Neuronal stem cell (in vitro differentiated cells): ENCODE results near the gene RECQL.

ENCODE experiments used
- DNase-seq: peaks from one replicate; pipeline ENCODE4 v3.0.0-alpha.2; 2013; ENCODE audit warnings: low spot score
- H2AFZ ChIP-seq: one replicate; pipeline ENCODE4 v1.6.1; 2013; ENCODE audit warnings: mild to moderate bottlenecking, low read length, inconsistent platforms
- H2AK5ac ChIP-seq: 2 replicates; pipeline ENCODE4 v1.6.1; 2013; ENCODE audit warnings: low read depth, mild to moderate bottlenecking, inconsistent platforms, low read length, moderate library complexity, mixed read lengths
- H2BK120ac ChIP-seq: 2 replicates; pipeline ENCODE4 v1.6.1; 2013; ENCODE audit warnings: low read depth, mild to moderate bottlenecking, inconsistent platforms, low read length, moderate library complexity, mixed read lengths
- H2BK12ac ChIP-seq: one replicate; pipeline ENCODE4 v1.6.1; 2013; ENCODE audit warnings: low read length, inconsistent platforms
- H2BK15ac ChIP-seq: 2 replicates; pipeline ENCODE4 v1.6.1; 2013; ENCODE audit warnings: mild to moderate bottlenecking, low read length, inconsistent platforms, mixed read lengths
- H2BK5ac ChIP-seq: one replicate; pipeline ENCODE4 v1.6.1; 2013; ENCODE audit warnings: inconsistent platforms, mild to moderate bottlenecking, low read length, moderate library complexity
- H3K14ac ChIP-seq: one replicate; pipeline ENCODE4 v1.6.1; 2013; ENCODE audit warnings: low read length, inconsistent platforms
- H3K18ac ChIP-seq: 2 replicates; pipeline ENCODE4 v1.6.1; 2013; ENCODE audit warnings: low read length, inconsistent platforms
- H3K23ac ChIP-seq: 2 replicates; pipeline ENCODE4 v1.6.1; 2013; ENCODE audit warnings: low read depth, mild to moderate bottlenecking, mixed read lengths, low read length, inconsistent platforms; ENCODE audit not compliant: poor library complexity
- H3K27ac ChIP-seq: replicated peaks from 3 replicates; pipeline ENCODE4 v1.5.1; 2013; ENCODE audit warnings: low read length, inconsistent platforms
- H3K27me3 ChIP-seq, 3 experiments: 2 replicates each; pipeline ENCODE4 v1.6.1; 2013; ENCODE audit warnings: low read length in 3 of 3, mild to moderate bottlenecking in 2 of 3, inconsistent platforms in 1 of 3, low read depth in 1 of 3, mixed read lengths in 1 of 3, moderate library complexity in 1 of 3; ENCODE audit not compliant: control insufficient read depth in 3 of 3, insufficient read depth in 3 of 3
- H3K36me3 ChIP-seq, 2 donors: replicated peaks in 1 of 2; 2 replicates each; pipeline ENCODE4 v1.6.1; 2013; ENCODE audit warnings: low read length in 2 of 2; ENCODE audit not compliant: control insufficient read depth in 2 of 2, insufficient read depth in 2 of 2
- H3K4ac ChIP-seq: 2 replicates; pipeline ENCODE4 v1.6.1; 2013; ENCODE audit warnings: inconsistent platforms, mild to moderate bottlenecking, low read length, moderate library complexity
- H3K4me1 ChIP-seq, 2 donors: 1 replicate in 1 of 2; 2 replicates in 1 of 2; pipeline ENCODE4 v1.6.1; 2013; ENCODE audit warnings: low read length in 2 of 2, low read depth in 1 of 2; ENCODE audit not compliant: control insufficient read depth in 2 of 2, insufficient read depth in 1 of 2
- H3K4me2 ChIP-seq: one replicate; pipeline ENCODE4 v1.6.1; 2013; ENCODE audit warnings: mild to moderate bottlenecking, low read length, inconsistent platforms; ENCODE audit not compliant: insufficient read depth, poor library complexity, severe bottlenecking
- H3K4me3 ChIP-seq, 2 donors: 2 replicates each; pipeline ENCODE4 v1.5.1; 2013; ENCODE audit warnings: low read length in 2 of 2, mild to moderate bottlenecking in 2 of 2, inconsistent platforms in 1 of 2, moderate library complexity in 1 of 2
- H3K79me1 ChIP-seq: one replicate; pipeline ENCODE4 v1.6.1; 2013; ENCODE audit warnings: low read depth, mild to moderate bottlenecking, inconsistent platforms, low read length, moderate library complexity
- H3K9ac ChIP-seq: one replicate; pipeline ENCODE4 v1.6.1; 2013; ENCODE audit warnings: mild to moderate bottlenecking, low read depth, low read length, inconsistent platforms; ENCODE audit not compliant: poor library complexity
- H3K9me3 ChIP-seq, 2 donors: replicated peaks in 1 of 2; 2 replicates each; pipeline versions ENCODE3 to v1.6.1; 2013; ENCODE audit warnings: low read length in 2 of 2, mild to moderate bottlenecking in 2 of 2, inconsistent platforms in 1 of 2, low read depth in 1 of 2, mixed read lengths in 1 of 2, moderate library complexity in 1 of 2; ENCODE audit not compliant: control insufficient read depth in 2 of 2, insufficient read depth in 1 of 2
- H4K8ac ChIP-seq: one replicate; pipeline ENCODE4 v1.6.1; 2013; ENCODE audit warnings: low read depth, mild to moderate bottlenecking, inconsistent platforms, low read length, moderate library complexity
- H4K91ac ChIP-seq: one replicate; pipeline ENCODE4 v1.6.1; 2013; ENCODE audit warnings: low read length, low read depth, mild to moderate bottlenecking, inconsistent platforms; ENCODE audit not compliant: poor library complexity
- WGBS, 2 donors: extraction: QIAGEN DNeasy Blood & Tissue Kit; methylation state at CpG; one replicate each; pipeline ENCODE4 v1.1.7; 2013; ENCODE audit warnings: missing lambda C conversion rate in 2 of 2, mixed read lengths in 1 of 2; ENCODE audit not compliant: insufficient read length in 2 of 2, insufficient replicate concordance in 1 of 2; ENCODE audit errors: extremely low coverage in 2 of 2; 5-methylcytosine and 5-hydroxymethylcytosine counted together

Gene RECQL

GRCh38 chr12:21500786-21501257 lies 613 bp downstream of the RECQL start:
- H3K14ac ChIP-seq: no peak overlapping the region
- H3K27ac ChIP-seq: no peak overlapping the region
- no peak overlapping the region for H3K23ac ChIP-seq
- peaks cover 9 to 34% of the 10 kb centered on the region in 2 donors for H3K36me3 ChIP-seq
- H3K9ac ChIP-seq: no peak overlapping the region
- H2BK120ac ChIP-seq: no peak overlapping the region
- H3K4me3 ChIP-seq: peak overlapping the region; percentile 63 to 85
- DNase-seq: no peak
- H2BK5ac ChIP-seq: no peak overlapping the region
- WGBS, 2 donors: no CpG with 5 or more reads among the region's 8 CpGs
- H3K9me3 ChIP-seq: no peaks in the 10 kb centered on the region
- no peak overlapping the region for H2BK12ac ChIP-seq
- peaks cover 3% of the 10 kb centered on the region for H3K79me1 ChIP-seq
- no peaks in the 10 kb centered on the region for H3K27me3 ChIP-seq
- H2BK15ac ChIP-seq: no peak overlapping the region
- H3K18ac ChIP-seq: no peak overlapping the region
- H2AK5ac ChIP-seq: no peak overlapping the region
- no peak overlapping the region for H4K91ac ChIP-seq
- peaks cover 3 to 14% of the 10 kb centered on the region in 2 donors for H3K4me1 ChIP-seq
- H2AFZ ChIP-seq: peak overlapping the region; percentile 90
- no peak overlapping the region for H4K8ac ChIP-seq
- peak overlapping the region; percentile 43 for H3K4me2 ChIP-seq
- H3K4ac ChIP-seq: no peak overlapping the region

- H2BK5ac ChIP-seq: no peak overlapping the region
- peaks cover 11 to 44% of the 10 kb centered on the region in 2 donors for H3K36me3 ChIP-seq
- H3K23ac ChIP-seq: no peak overlapping the region
- no CpG with 5 or more reads among the region's 2 CpGs for WGBS, 2 donors
- no peak overlapping the region for H3K27ac ChIP-seq
- H3K9ac ChIP-seq: no peak overlapping the region
- H2AFZ ChIP-seq: no peak overlapping the region
- no peak overlapping the region for H4K8ac ChIP-seq
- peaks cover 3 to 14% of the 10 kb centered on the region in 2 donors for H3K4me1 ChIP-seq
- no peak overlapping the region for H2BK120ac ChIP-seq
- no peaks in the 10 kb centered on the region for H3K27me3 ChIP-seq
- H2BK12ac ChIP-seq: no peak overlapping the region
- H3K14ac ChIP-seq: no peak overlapping the region
- peak overlapping the region in 1 of 2 donors; percentile 14 for H3K4me3 ChIP-seq
- peaks cover 3% of the 10 kb centered on the region for H3K79me1 ChIP-seq
- DNase-seq: no peak
- H2BK15ac ChIP-seq: no peak overlapping the region
- H3K4ac ChIP-seq: no peak overlapping the region
- H2AK5ac ChIP-seq: no peak overlapping the region
- no peaks in the 10 kb centered on the region for H3K9me3 ChIP-seq
- no peak overlapping the region for H4K91ac ChIP-seq
- no peak overlapping the region for H3K4me2 ChIP-seq
- no peak overlapping the region for H3K18ac ChIP-seq
Measured at GRCh38 chr12:21499765-21500164, 1.7 kb downstream of the RECQL start.

- no peak for DNase-seq
- H3K9me3 ChIP-seq: no peaks in the 10 kb centered on the region
- H2AK5ac ChIP-seq: no peak overlapping the region
- H3K14ac ChIP-seq: no peak overlapping the region
- H2BK120ac ChIP-seq: no peak overlapping the region
- no peak overlapping the region for H3K18ac ChIP-seq
- no peak overlapping the region for H3K4me2 ChIP-seq
- peaks cover 2% of the 10 kb centered on the region for H3K79me1 ChIP-seq
- H2BK12ac ChIP-seq: no peak overlapping the region
- H3K4me1 ChIP-seq: no peaks in the 10 kb centered on the region
- no peak overlapping the region for H3K4ac ChIP-seq
- H3K4me3 ChIP-seq: no peak overlapping the region
- H3K23ac ChIP-seq: no peak overlapping the region
- H3K27me3 ChIP-seq: no peaks in the 10 kb centered on the region
- no peak overlapping the region for H2BK15ac ChIP-seq
- H2AFZ ChIP-seq: no peak overlapping the region
- H4K91ac ChIP-seq: no peak overlapping the region
- no peak overlapping the region for H3K9ac ChIP-seq
- no peak overlapping the region for H3K27ac ChIP-seq
- no peak overlapping the region for H4K8ac ChIP-seq
- H2BK5ac ChIP-seq: no peak overlapping the region
- peaks cover 8 to 94% of the 10 kb centered on the region in 2 donors for H3K36me3 ChIP-seq
Measured at GRCh38 chr12:21485998-21486397, 15.4 kb downstream of the RECQL start.

- no peak overlapping the region for H2AFZ ChIP-seq
- peaks cover 2% of the 10 kb centered on the region for H3K79me1 ChIP-seq
- no peak overlapping the region for H2BK12ac ChIP-seq
- WGBS, 2 donors: no CpG with 5 or more reads among the region's 3 CpGs
- H2BK15ac ChIP-seq: no peak overlapping the region
- no peak overlapping the region for H2AK5ac ChIP-seq
- H3K14ac ChIP-seq: no peak overlapping the region
- H4K8ac ChIP-seq: no peak overlapping the region
- H3K23ac ChIP-seq: no peak overlapping the region
- H3K27ac ChIP-seq: no peak overlapping the region
- H3K4me1 ChIP-seq: no peaks in the 10 kb centered on the region
- H3K9me3 ChIP-seq: no peaks in the 10 kb centered on the region
- H3K36me3 ChIP-seq: peaks cover 14 to 91% of the 10 kb centered on the region in 2 donors
- H3K4me2 ChIP-seq: no peak overlapping the region
- H3K18ac ChIP-seq: no peak overlapping the region
- H2BK5ac ChIP-seq: no peak overlapping the region
- DNase-seq: no peak
- H3K27me3 ChIP-seq: no peaks in the 10 kb centered on the region
- H3K4ac ChIP-seq: no peak overlapping the region
- no peak overlapping the region for H2BK120ac ChIP-seq
- H3K9ac ChIP-seq: no peak overlapping the region
- H3K4me3 ChIP-seq: no peak overlapping the region
- no peak overlapping the region for H4K91ac ChIP-seq
Measured at GRCh38 chr12:21483531-21483930, 17.9 kb downstream of the RECQL start.
